Iris pigment epithelial cell (primary cell): ENCODE data around the gene SUPV3L1.
"Not testable (repeated sequence)": the region's sequence is repeated elsewhere in the genome, so short reads cannot be mapped to it uniquely, and the experiment has no call there.

Experiments
- DNase-seq: peaks from one replicate; pipeline ENCODE4 v3.0.0-alpha.2; 2011; ENCODE audit warnings: low read depth

Gene SUPV3L1

GRCh38 chr10:69179743-69180524 is at the start of gene SUPV3L1:
Gene SUPV3L1, plus strand, starts transcription at chr10:69180234. Its CDS starts 58 bp downstream, at chr10:69180292.
- peak; percentile 98 for DNase-seq

GRCh38 chr10:69130251-69130650 is 49.8 kb upstream of the SUPV3L1 start:
- DNase-seq: peak; percentile 49

- DNase-seq: no peak
These were observed 40.1 kb upstream of the SUPV3L1 start for GRCh38 chr10:69139961-69140360.

- peak; percentile 5 for DNase-seq
These were observed 38.7 kb upstream of the SUPV3L1 start for GRCh38 chr10:69141304-69141703.

GRCh38 chr10:69142074-69142473 is 38.0 kb upstream of the SUPV3L1 start:
- not testable (repeated sequence) for DNase-seq

- DNase-seq: peak; percentile 9
These were observed 37.1 kb upstream of the SUPV3L1 start for GRCh38 chr10:69142983-69143382.

GRCh38 chr10:69145329-69145728 is 34.7 kb upstream of the SUPV3L1 start:
- DNase-seq: no peak

GRCh38 chr10:69145864-69146263 is 34.2 kb upstream of the SUPV3L1 start:
- no peak for DNase-seq

- no peak for DNase-seq
These were observed 33.3 kb upstream of the SUPV3L1 start for GRCh38 chr10:69146759-69147158.

- DNase-seq: no peak
These were observed 28.1 kb upstream of the SUPV3L1 start for GRCh38 chr10:69151984-69152383.

- DNase-seq: no peak
These were observed 26.8 kb upstream of the SUPV3L1 start for GRCh38 chr10:69153227-69153626.

GRCh38 chr10:69160809-69161241 is 19.2 kb upstream of the SUPV3L1 start:
- DNase-seq: peak; percentile 55

GRCh38 chr10:69168493-69168892 is 11.5 kb upstream of the SUPV3L1 start:
- no peak for DNase-seq

- DNase-seq: peak; percentile 7
These were observed 7.6 kb upstream of the SUPV3L1 start for GRCh38 chr10:69172241-69172982.

- not testable (repeated sequence) for DNase-seq
These were observed 4.7 kb upstream of the SUPV3L1 start for GRCh38 chr10:69175326-69175725.

- DNase-seq: no peak
These were observed 3.2 kb upstream of the SUPV3L1 start for GRCh38 chr10:69176823-69177222.

GRCh38 chr10:69179089-69179742 is 818 bp upstream of the SUPV3L1 start:
- peak; percentile 80 for DNase-seq

GRCh38 chr10:69180525-69181204 is 631 bp downstream of the SUPV3L1 start:
- peak; percentile 37 for DNase-seq

- no peak for DNase-seq
These were observed 1.4 kb downstream of the SUPV3L1 start for GRCh38 chr10:69181433-69181832.

- DNase-seq: no peak
These were observed 2.0 kb downstream of the SUPV3L1 start for GRCh38 chr10:69182005-69182404.

GRCh38 chr10:69186524-69186923 is 6.5 kb downstream of the SUPV3L1 start:
- no peak for DNase-seq

GRCh38 chr10:69201045-69201444 is 21.0 kb downstream of the SUPV3L1 start:
- peak; percentile 66 for DNase-seq
